ENCODE results near the gene PGBD2. TPM values are rescaled to one million over a fixed set of nuclear protein-coding genes. Genes with fewer than 3 reads are reported as not detected.

PGBD2 gene
- total and polyA plus RNA-seq, 2 of the 4 experiments (the other 2 are of a cell fraction): 4.8 to 6.8 TPM

DNA sequence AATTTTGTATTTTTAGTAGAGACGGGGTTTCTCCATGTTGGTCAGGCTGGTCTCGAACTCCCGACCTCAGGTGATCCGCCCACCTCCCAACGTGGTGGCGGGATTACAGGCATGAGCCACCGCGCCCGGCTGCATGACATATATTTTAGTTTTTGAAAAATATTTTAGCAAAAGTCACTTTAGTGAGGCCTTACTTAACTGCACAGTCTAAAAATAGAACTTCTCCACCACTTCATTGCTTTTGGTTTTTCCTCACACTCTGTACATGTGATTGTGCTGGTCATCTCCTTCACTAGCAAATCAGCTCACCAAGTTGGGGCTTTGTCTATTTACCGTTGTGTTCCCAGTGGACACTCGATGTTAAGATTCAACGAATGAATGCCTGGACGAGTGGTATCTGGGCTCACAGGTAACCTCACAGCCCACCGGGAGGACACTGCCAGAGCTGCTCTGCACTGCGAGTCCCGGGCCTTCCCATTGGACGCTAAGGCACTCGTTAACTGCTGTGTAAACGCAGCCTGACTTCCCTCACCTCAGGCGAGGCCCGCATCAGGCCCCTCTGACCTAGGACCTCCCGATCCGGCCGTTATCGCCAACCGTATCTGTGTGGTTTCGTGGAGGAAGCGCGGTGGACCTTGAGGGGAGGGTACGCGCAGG is 33.2 kb upstream of the PGBD2 start:
- dilution Hi-C loops (cut with HindIII; ENCODE audit: low sequenced_read_pairs, unreplicated experiment): no loop called here
- TF ChIP-seq POLR2A (IDR thresholded peaks at IDR 0.05; ENCODE audit: low read depth, low read length) (0 out of 2 replicates have a peak, but pooled peaks have one; percentile 14), RFX5 (IDR thresholded peaks at IDR 0.05; ENCODE audit: low read depth, low read length) (no peak), MXI1 (IDR thresholded peaks at IDR 0.05; ENCODE audit: borderline replicate concordance, low read depth, low read length) (0 out of 2 replicates have a peak, but pooled peaks have one; percentile 14)
- intact Hi-C loops (cut with micrococcal nuclease): loop anchor here (1.0 kb wide), 3 partner anchors 33 to 47 kb away; partner anchors contain the start of genes PGBD2 and ZNF672
- H2AFZ ChIP-seq (replicated peaks; ENCODE audit: low read length, poor library complexity): peak overlapping the region; percentile 93
- no TSS peak for BruUV-seq (replicated peaks)
- H3K56ac ChIP-seq (ENCODE audit: extremely low read depth, insufficient read depth, low read length): peak overlapping the region; percentile 47; the same call in 1 of the 2 replicates
- 0 out of 2 replicates have a peak overlapping the region, but pooled peaks have one; percentile 3 for H2BK120ac ChIP-seq (ENCODE audit: low read depth, low read length)
- 0% methylated on average over 4 of the region's 31 CpGs; no CpG with 5 or more reads in 1 of the 2 experiments for WGBS, 2 experiments (ENCODE audit: extremely low coverage in 2 of 2, insufficient read length in 1 of 2)
- in situ Hi-C loops (cut with MboI; ENCODE audit: low sequenced_read_pairs): no loop called here
- peak overlapping the region; percentile 10 for H2AK9ac ChIP-seq (replicated peaks; ENCODE audit: low read depth, low read length, poor library complexity)
- H3K36me3 ChIP-seq (ENCODE audit: control insufficient read depth, insufficient read depth, low read length): no peaks in the 10 kb centered on the region
- H3K18ac ChIP-seq (ENCODE audit: low read depth, low read length): no peak overlapping the region
- H2BK5ac ChIP-seq (ENCODE audit: low read depth, low read length, poor library complexity, severe bottlenecking): peak overlapping the region; percentile 1
- POLR2A ChIA-PET (ENCODE audit: unreplicated experiment): no interaction called here
- CTCF ChIA-PET: interaction anchor here (0.6 to 1.7 kb wide), 3 partner anchors 11 to 1965 kb away, joined by 3 to 5 read pairs (median 3); no protein-coding TSS in a partner anchor
- H2AK5ac ChIP-seq (ENCODE audit: low read depth, low read length): no peak overlapping the region
- H3K79me1 ChIP-seq (ENCODE audit: low read depth in 1 of 2, low read length in 2 of 2): no peaks in the 10 kb centered on the region
- no peaks in the 10 kb centered on the region for H3K27me3 ChIP-seq (ENCODE audit: control insufficient read depth, insufficient read depth, low read length)
- H3K4me1 ChIP-seq (ENCODE audit: control insufficient read depth, insufficient read depth, low read length): no peaks in the 10 kb centered on the region
- DNase-seq (peak; percentile 66), ATAC-seq (ENCODE audit: low read depth) (peak; percentile 60)
- peak overlapping the region; percentile 15 for H3K27ac ChIP-seq (ENCODE audit: insufficient read depth, low read length)
- H4K91ac ChIP-seq (ENCODE audit: insufficient read depth, low read depth, low read length): no peak overlapping the region
- peak overlapping the region; percentile 97 for H3K4me2 ChIP-seq (ENCODE audit: low read depth, low read length)
- peaks cover 10% of the 10 kb centered on the region for H4K20me1 ChIP-seq (ENCODE audit: insufficient read depth, low read length)
- H2BK20ac ChIP-seq (ENCODE audit: low read depth, low read length): no peak overlapping the region
- no peak overlapping the region for H4K5ac ChIP-seq (ENCODE audit: low read depth, low read length)
- peak overlapping the region; percentile 43; the same call in 1 of the 2 replicates for H3K4ac ChIP-seq (ENCODE audit: low read depth, low read length)
- no peak overlapping the region; the same call in 2 of the 3 replicates for H2BK15ac ChIP-seq (ENCODE audit: low read depth, low read length)
- peak overlapping the region; percentile 59 for H3K9ac ChIP-seq (ENCODE audit: low read depth, low read length)
- H3K14ac ChIP-seq (replicated peaks; ENCODE audit: low read depth, low read length): peak overlapping the region; percentile 69; the same call in 1 of the 2 replicates
- H3K4me3 ChIP-seq (ENCODE audit: insufficient read depth, low read depth, low read length): peak overlapping the region; percentile 61
- no peaks in the 10 kb centered on the region; the same call in 1 of the 2 replicates for H3K9me1 ChIP-seq (ENCODE audit: insufficient read depth, low read length)
- no peaks in the 10 kb centered on the region for H3K9me3 ChIP-seq (ENCODE audit: control insufficient read depth, insufficient read depth, low read length)
- peak overlapping the region; percentile 94 for H3K23ac ChIP-seq (ENCODE audit: low read depth, low read length)
- peak overlapping the region in 1 of 2 experiments; percentile 7; a peak in 1 of 4 replicates for H4K8ac ChIP-seq (ENCODE audit: low read depth in 2 of 2, low read length in 2 of 2)

All from IMR-90 (cell line).